Nephron progenitor cell (in vitro differentiated cells): ENCODE data around the gene HIGD1B.

Source experiments
- DNase-seq: peaks from one replicate; pipeline ENCODE4 v3.0.0; 2021
- H3K27ac Mint-ChIP-seq: 2 replicates; pipeline ENCODE4 v1.8.0; 2021; ENCODE audit warnings: mild to moderate bottlenecking, moderate library complexity, mixed read lengths
- H3K27me3 Mint-ChIP-seq: 2 replicates; pipeline ENCODE4 v1.8.0; 2021; ENCODE audit warnings: mild to moderate bottlenecking, low read depth, mixed read lengths; ENCODE audit not compliant: poor library complexity
- H3K36me3 Mint-ChIP-seq: 2 replicates; pipeline ENCODE4 v1.8.0; 2021; ENCODE audit warnings: low read depth, mixed read lengths
- H3K4me1 Mint-ChIP-seq: 2 replicates; pipeline ENCODE4 v1.8.0; 2021; ENCODE audit warnings: mixed read lengths
- H3K4me3 Mint-ChIP-seq: 2 replicates; pipeline ENCODE4 v1.8.0; 2021; ENCODE audit warnings: mild to moderate bottlenecking, moderate library complexity, mixed read lengths
- H3K9me3 Mint-ChIP-seq: 2 replicates; pipeline ENCODE4 v1.8.0; 2021; ENCODE audit warnings: mild to moderate bottlenecking, moderate library complexity, mixed read lengths
- CTCF ChIP-seq: fragments of 200-600 bp; sonication (generic); IDR thresholded peaks from 2 replicates; pipeline ENCODE4 v1.5.0; 2021; ENCODE audit warnings: antibody characterized with exemption

The HIGD1B gene

GRCh38 chr17:44899074-44899782, 51.5 kb downstream of the HIGD1B start, which contains the start of gene EFTUD2:
TSS of gene EFTUD2 (minus strand) at chr17:44899445. CDS start at chr17:44894521, 4,924 bp downstream.
- Mint-ChIP-seq H3K9me3 (no peaks in the 10 kb centered on the region), H3K4me3 (peak within 1 kb of the TSS; percentile 90), H3K36me3 (peaks cover 17% of the 10 kb centered on the region), H3K27me3 (peaks cover 3% of the 10 kb centered on the region), H3K27ac (peak within 1 kb of the TSS; percentile 100), H3K4me1 (peaks cover 32% of the 10 kb centered on the region)
- peak; percentile 90 for DNase-seq
- no peak for TF ChIP-seq CTCF
